ENCODE results near the gene ADCY4.

The ADCY4 gene

GRCh38 chr14:24310265-24310645 lies 24.6 kb downstream of the ADCY4 start:
- no peak overlapping the region for H3K4me3 ChIP-seq (ENCODE audit: low read depth, low read length)
- TF ChIP-seq CTCF (IDR thresholded peaks at IDR 0.05; ENCODE audit: low read depth, low read length): no peak

GRCh38 chr14:24309538-24310264 lies 25.2 kb downstream of the ADCY4 start, which contains the start of gene LTB4R2:
TSS of gene LTB4R2 (plus strand) at chr14:24310140. CDS start at chr14:24310665, 525 bp downstream.
- no peak within 1 kb of the TSS for H3K4me3 ChIP-seq (ENCODE audit: low read depth, low read length)
- TF ChIP-seq CTCF (IDR thresholded peaks at IDR 0.05; ENCODE audit: low read depth, low read length): no peak

GRCh38 chr14:24308342-24309124 lies 26.3 kb downstream of the ADCY4 start:
- no peak for TF ChIP-seq CTCF (IDR thresholded peaks at IDR 0.05; ENCODE audit: low read depth, low read length)
- H3K4me3 ChIP-seq (ENCODE audit: low read depth, low read length): no peak overlapping the region

DNA sequence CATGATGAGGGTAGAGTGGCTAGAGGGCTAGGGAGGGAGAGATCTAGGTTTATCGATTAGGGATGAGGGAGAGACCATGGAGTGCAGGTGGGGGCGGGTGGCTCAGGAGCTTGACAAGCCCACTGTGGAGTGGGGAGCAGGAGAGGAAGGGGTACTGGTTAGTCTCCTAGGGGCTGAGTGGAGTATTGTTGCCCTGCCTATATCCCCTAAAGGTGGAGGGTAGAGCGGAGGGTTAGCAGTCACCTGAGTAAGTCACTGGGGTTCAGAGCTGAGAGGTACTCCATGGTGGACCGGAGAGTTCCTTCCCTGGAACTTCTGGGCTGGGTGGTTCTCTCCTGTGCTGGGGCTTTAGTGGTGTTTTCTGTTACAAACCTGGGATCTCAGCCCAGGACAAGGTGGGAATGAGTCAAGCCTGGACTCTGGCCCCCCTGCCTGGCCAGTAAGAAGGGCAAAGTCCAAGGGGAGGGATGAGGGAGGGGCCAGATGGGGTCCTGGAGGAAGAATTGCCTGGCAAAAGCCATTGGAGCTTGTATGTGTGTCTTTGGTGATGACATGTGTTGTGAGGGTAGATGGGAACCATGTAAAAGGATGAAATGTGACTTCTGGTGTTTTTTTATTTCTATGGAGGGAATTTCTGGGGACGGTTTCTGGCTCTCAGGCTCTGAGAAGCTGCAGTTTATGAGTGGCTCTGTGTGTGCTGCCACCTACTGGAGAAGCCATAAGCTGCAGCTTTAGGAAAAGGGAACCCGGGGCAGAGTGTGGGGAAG lies 27.1 kb downstream of the ADCY4 start, which contains the start of gene CIDEB:
Gene CIDEB, minus strand, starts transcription at position 403 of the 767 bp plus-strand sequence. Its CDS starts 119 bp downstream, at position 284.
- TF ChIP-seq CTCF (IDR thresholded peaks at IDR 0.05; ENCODE audit: low read depth, low read length): peak; percentile 96

DNA sequence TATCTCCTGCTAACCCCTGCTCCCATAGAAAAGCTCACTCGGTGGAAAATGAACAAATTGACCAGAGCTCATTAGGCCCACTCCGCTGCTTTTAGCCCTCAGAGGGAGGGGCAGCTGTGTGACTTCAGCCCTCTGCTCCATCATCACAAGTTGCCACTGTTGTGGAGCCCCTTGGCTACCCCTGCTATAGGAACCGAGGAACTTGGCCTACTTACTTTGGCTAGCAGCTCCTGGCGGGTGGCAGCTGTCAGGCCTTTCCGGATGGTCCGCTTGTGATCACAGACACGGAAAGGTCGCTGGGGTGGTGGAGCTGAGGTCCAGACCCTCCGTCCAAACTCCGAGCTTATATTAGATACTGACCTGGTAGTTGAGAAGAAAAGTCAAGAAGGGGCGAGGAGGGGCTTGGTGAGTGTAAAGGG lies 27.7 kb downstream of the ADCY4 start:
- TF ChIP-seq CTCF (IDR thresholded peaks at IDR 0.05; ENCODE audit: low read depth, low read length): no peak
- no peak overlapping the region for H3K4me3 ChIP-seq (ENCODE audit: low read depth, low read length)

More for the DNA sequence above, 27.1 kb downstream of the ADCY4 start, which contains the start of gene CIDEB:
- H3K4me3 ChIP-seq (ENCODE audit: low read depth, low read length): no peak within 1 kb of the TSS

DNA sequence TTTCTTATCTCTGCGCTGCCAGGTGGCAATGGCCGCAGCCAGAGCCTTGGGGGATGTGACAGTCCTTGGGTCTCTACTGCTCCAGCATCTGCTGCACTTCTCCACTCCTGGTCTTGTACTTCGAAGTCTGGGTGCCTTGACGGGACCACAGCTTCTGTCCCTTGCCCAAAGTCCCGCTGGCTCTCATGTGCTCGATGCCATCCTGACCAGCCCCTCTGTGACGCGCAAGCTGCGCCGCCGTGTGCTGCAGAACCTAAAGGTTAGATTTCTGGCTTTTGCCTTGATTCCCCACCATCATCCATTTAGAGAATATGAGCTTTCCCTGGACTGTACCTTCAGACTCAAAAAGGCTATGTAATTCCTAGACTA lies 30.9 kb downstream of the ADCY4 start:
- TF ChIP-seq CTCF (IDR thresholded peaks at IDR 0.05; ENCODE audit: low read depth, low read length): no peak
- no peak overlapping the region for H3K4me3 ChIP-seq (ENCODE audit: low read depth, low read length)

Data from WI38 (cell line).